Fibroblast of skin of abdomen (primary cell): ENCODE measurements around the gene SLC11A1.

ENCODE experiments used
- DNase-seq: peaks from one replicate; pipeline ENCODE4 v3.0.0-alpha.2; 2013

Gene SLC11A1

GRCh38 chr2:218366621-218367414 is 15.3 kb upstream of the SLC11A1 start:
- DNase-seq: no peak

- peak; percentile 66 for DNase-seq
Observed at GRCh38 chr2:218367415-218368149, 14.5 kb upstream of the SLC11A1 start.

GRCh38 chr2:218368150-218368528 is 13.9 kb upstream of the SLC11A1 start:
- DNase-seq: no peak

- DNase-seq: no peak
Observed at GRCh38 chr2:218368621-218369153, 13.4 kb upstream of the SLC11A1 start.

GRCh38 chr2:218369330-218369729 is 12.7 kb upstream of the SLC11A1 start:
- DNase-seq: no peak

- peak; percentile 15 for DNase-seq
Observed at GRCh38 chr2:218370410-218371063, 11.5 kb upstream of the SLC11A1 start.

GRCh38 chr2:218371983-218372350 is 10.1 kb upstream of the SLC11A1 start:
- no peak for DNase-seq

- no peak for DNase-seq
Observed at GRCh38 chr2:218374795-218375194, 7.3 kb upstream of the SLC11A1 start.

GRCh38 chr2:218375212-218375611 is 6.9 kb upstream of the SLC11A1 start:
- DNase-seq: peak; percentile 84

- no peak for DNase-seq
Observed at GRCh38 chr2:218378053-218378452, 4.0 kb upstream of the SLC11A1 start.

- DNase-seq: no peak
Observed at GRCh38 chr2:218382785-218383184, 712 bp downstream of the SLC11A1 start.

GRCh38 chr2:218383892-218384519 is 1.9 kb downstream of the SLC11A1 start:
- DNase-seq: no peak

- no peak for DNase-seq
Observed at GRCh38 chr2:218384975-218385374, 2.9 kb downstream of the SLC11A1 start.

GRCh38 chr2:218386505-218387368 is 4.7 kb downstream of the SLC11A1 start:
- DNase-seq: no peak

- peak; percentile 51 for DNase-seq
Observed at GRCh38 chr2:218387369-218388194, 5.5 kb downstream of the SLC11A1 start.

GRCh38 chr2:218389333-218390150 is 7.5 kb downstream of the SLC11A1 start:
- no peak for DNase-seq

GRCh38 chr2:218391202-218391601 is 9.1 kb downstream of the SLC11A1 start:
- DNase-seq: no peak

- no peak for DNase-seq
Observed at GRCh38 chr2:218392459-218392858, 10.4 kb downstream of the SLC11A1 start.

- no peak for DNase-seq
Observed at GRCh38 chr2:218392891-218393462, 10.9 kb downstream of the SLC11A1 start.
